WTC11 (cell line): ENCODE measurements around the gene PGS1.

ENCODE experiments used
- ELF4 ChIP-seq: sonication (generic); formaldehyde crosslinking; IDR thresholded peaks from 2 replicates; pipeline ENCODE4 v1.8.1; 2022; ENCODE audit warnings: low read depth, mild to moderate bottlenecking, moderate library complexity, missing genetic modification reagents
- ESRRA ChIP-seq: sonication (generic); formaldehyde crosslinking; IDR thresholded peaks from 2 replicates; pipeline ENCODE4 v1.8.1; 2022; ENCODE audit warnings: mild to moderate bottlenecking, missing genetic modification reagents, borderline replicate concordance
- GABPB1 ChIP-seq: sonication (generic); formaldehyde crosslinking; IDR thresholded peaks from 2 replicates; pipeline ENCODE4 v1.8.1; 2023; ENCODE audit warnings: mild to moderate bottlenecking, missing genetic modification reagents
- JUN ChIP-seq: sonication (generic); formaldehyde crosslinking; IDR thresholded peaks from 2 replicates; pipeline ENCODE4 v1.8.0; 2023; ENCODE audit warnings: mild to moderate bottlenecking, missing genetic modification reagents
- SMAD3 ChIP-seq: sonication (generic); formaldehyde crosslinking; IDR thresholded peaks from 2 replicates; pipeline ENCODE4 v1.8.0; 2022; ENCODE audit warnings: missing genetic modification reagents, mild to moderate bottlenecking, borderline replicate concordance
- ZBTB21 ChIP-seq: sonication (generic); formaldehyde crosslinking; IDR thresholded peaks from 2 replicates; pipeline ENCODE4 v1.8.1; 2023; ENCODE audit warnings: mild to moderate bottlenecking, missing genetic modification reagents, borderline replicate concordance
- TF ChIP-seq, protein P1 (sequence below): fragments of 200-600 bp; IDR thresholded peaks from 2 replicates; pipeline ENCODE4 v1.8.0; 2022; ENCODE audit warnings: antibody characterized with exemption
- TF ChIP-seq, protein P2 (sequence below): sonication (generic); formaldehyde crosslinking; IDR thresholded peaks from 2 replicates; pipeline ENCODE4 v1.8.0; 2022; ENCODE audit warnings: missing genetic modification reagents
- TF ChIP-seq, protein P3 (sequence below): fragments of 250-450 bp; sonication (Bioruptor Pico); IDR thresholded peaks from 2 replicates; pipeline ENCODE4 v1.9.0; 2021; ENCODE audit warnings: mild to moderate bottlenecking
- TF ChIP-seq, protein P4 (sequence below): sonication (generic); formaldehyde crosslinking; IDR thresholded peaks from 2 replicates; pipeline ENCODE4 v1.8.0; 2022; ENCODE audit warnings: mild to moderate bottlenecking, missing genetic modification reagents
- TF ChIP-seq, protein P5 (sequence below): sonication (generic); formaldehyde crosslinking; IDR thresholded peaks from 2 replicates; pipeline ENCODE4 v1.8.1; 2023; ENCODE audit warnings: mild to moderate bottlenecking, missing genetic modification reagents
- TF ChIP-seq, protein P6 (sequence below): sonication (generic); formaldehyde crosslinking; IDR thresholded peaks from 2 replicates; pipeline ENCODE4 v1.8.0; 2022; ENCODE audit warnings: mild to moderate bottlenecking, missing genetic modification reagents

DNA sequence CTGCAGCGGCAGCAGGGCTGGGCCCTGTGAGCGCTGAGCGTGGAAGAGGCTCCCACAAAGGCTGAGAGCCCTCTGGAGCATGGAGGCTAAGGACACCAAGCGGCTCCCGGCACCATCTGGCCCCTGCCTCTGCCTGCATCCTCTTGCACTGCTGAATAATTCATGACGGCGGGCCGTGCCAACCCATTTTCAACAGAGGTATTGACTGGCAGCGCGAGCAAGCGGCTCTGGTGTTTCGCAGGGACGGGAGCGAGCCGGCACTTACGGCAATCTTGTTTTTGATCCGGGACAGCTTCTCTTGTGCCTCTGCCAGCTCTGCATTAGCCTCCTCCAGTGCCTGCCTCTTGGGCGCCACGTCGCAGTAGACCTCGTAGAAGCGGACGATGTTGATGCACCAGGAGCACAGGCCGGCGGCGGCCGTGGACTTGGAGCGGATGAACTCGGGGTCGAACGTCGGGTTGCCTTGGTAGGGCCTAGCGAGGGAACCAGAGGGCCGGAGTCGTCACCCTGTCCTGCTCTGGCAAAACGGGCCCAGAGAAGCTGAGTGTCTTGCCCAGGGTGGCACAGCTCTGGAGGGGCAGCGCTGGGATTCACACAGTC, 80.4 kb downstream of the PGS1 start:
- TF ChIP-seq, protein P1, sequence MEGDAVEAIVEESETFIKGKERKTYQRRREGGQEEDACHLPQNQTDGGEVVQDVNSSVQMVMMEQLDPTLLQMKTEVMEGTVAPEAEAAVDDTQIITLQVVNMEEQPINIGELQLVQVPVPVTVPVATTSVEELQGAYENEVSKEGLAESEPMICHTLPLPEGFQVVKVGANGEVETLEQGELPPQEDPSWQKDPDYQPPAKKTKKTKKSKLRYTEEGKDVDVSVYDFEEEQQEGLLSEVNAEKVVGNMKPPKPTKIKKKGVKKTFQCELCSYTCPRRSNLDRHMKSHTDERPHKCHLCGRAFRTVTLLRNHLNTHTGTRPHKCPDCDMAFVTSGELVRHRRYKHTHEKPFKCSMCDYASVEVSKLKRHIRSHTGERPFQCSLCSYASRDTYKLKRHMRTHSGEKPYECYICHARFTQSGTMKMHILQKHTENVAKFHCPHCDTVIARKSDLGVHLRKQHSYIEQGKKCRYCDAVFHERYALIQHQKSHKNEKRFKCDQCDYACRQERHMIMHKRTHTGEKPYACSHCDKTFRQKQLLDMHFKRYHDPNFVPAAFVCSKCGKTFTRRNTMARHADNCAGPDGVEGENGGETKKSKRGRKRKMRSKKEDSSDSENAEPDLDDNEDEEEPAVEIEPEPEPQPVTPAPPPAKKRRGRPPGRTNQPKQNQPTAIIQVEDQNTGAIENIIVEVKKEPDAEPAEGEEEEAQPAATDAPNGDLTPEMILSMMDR = no peak
- TF ChIP-seq SMAD3 (no peak), GABPB1 (no peak), JUN (no peak), ESRRA (no peak), ZBTB21 (no peak), ELF4 (no peak)
- TF ChIP-seq, protein P2, sequence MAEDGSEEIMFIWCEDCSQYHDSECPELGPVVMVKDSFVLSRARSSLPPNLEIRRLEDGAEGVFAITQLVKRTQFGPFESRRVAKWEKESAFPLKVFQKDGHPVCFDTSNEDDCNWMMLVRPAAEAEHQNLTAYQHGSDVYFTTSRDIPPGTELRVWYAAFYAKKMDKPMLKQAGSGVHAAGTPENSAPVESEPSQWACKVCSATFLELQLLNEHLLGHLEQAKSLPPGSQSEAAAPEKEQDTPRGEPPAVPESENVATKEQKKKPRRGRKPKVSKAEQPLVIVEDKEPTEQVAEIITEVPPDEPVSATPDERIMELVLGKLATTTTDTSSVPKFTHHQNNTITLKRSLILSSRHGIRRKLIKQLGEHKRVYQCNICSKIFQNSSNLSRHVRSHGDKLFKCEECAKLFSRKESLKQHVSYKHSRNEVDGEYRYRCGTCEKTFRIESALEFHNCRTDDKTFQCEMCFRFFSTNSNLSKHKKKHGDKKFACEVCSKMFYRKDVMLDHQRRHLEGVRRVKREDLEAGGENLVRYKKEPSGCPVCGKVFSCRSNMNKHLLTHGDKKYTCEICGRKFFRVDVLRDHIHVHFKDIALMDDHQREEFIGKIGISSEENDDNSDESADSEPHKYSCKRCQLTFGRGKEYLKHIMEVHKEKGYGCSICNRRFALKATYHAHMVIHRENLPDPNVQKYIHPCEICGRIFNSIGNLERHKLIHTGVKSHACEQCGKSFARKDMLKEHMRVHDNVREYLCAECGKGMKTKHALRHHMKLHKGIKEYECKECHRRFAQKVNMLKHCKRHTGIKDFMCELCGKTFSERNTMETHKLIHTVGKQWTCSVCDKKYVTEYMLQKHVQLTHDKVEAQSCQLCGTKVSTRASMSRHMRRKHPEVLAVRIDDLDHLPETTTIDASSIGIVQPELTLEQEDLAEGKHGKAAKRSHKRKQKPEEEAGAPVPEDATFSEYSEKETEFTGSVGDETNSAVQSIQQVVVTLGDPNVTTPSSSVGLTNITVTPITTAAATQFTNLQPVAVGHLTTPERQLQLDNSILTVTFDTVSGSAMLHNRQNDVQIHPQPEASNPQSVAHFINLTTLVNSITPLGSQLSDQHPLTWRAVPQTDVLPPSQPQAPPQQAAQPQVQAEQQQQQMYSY (CRISPR knock-in tag) = no peak
- TF ChIP-seq, protein P3, sequence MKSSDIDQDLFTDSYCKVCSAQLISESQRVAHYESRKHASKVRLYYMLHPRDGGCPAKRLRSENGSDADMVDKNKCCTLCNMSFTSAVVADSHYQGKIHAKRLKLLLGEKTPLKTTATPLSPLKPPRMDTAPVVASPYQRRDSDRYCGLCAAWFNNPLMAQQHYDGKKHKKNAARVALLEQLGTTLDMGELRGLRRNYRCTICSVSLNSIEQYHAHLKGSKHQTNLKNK = no peak
- TF ChIP-seq, protein P4, sequence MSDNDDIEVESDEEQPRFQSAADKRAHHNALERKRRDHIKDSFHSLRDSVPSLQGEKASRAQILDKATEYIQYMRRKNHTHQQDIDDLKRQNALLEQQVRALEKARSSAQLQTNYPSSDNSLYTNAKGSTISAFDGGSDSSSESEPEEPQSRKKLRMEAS (CRISPR knock-in tag) = no peak
- TF ChIP-seq, protein P5, sequence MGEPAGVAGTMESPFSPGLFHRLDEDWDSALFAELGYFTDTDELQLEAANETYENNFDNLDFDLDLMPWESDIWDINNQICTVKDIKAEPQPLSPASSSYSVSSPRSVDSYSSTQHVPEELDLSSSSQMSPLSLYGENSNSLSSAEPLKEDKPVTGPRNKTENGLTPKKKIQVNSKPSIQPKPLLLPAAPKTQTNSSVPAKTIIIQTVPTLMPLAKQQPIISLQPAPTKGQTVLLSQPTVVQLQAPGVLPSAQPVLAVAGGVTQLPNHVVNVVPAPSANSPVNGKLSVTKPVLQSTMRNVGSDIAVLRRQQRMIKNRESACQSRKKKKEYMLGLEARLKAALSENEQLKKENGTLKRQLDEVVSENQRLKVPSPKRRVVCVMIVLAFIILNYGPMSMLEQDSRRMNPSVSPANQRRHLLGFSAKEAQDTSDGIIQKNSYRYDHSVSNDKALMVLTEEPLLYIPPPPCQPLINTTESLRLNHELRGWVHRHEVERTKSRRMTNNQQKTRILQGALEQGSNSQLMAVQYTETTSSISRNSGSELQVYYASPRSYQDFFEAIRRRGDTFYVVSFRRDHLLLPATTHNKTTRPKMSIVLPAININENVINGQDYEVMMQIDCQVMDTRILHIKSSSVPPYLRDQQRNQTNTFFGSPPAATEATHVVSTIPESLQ (CRISPR knock-in tag) = no peak
- TF ChIP-seq, protein P6, sequence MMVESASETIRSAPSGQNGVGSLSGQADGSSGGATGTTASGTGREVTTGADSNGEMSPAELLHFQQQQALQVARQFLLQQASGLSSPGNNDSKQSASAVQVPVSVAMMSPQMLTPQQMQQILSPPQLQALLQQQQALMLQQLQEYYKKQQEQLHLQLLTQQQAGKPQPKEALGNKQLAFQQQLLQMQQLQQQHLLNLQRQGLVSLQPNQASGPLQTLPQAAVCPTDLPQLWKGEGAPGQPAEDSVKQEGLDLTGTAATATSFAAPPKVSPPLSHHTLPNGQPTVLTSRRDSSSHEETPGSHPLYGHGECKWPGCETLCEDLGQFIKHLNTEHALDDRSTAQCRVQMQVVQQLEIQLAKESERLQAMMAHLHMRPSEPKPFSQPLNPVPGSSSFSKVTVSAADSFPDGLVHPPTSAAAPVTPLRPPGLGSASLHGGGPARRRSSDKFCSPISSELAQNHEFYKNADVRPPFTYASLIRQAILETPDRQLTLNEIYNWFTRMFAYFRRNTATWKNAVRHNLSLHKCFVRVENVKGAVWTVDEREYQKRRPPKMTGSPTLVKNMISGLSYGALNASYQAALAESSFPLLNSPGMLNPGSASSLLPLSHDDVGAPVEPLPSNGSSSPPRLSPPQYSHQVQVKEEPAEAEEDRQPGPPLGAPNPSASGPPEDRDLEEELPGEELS (CRISPR knock-in tag) = no peak
